DND-41 (cell line): ENCODE data around the gene CEBPG.

Source experiments
- ATAC-seq: fragments of 200-7000 bp; cut with Tn5 transposase; 3 replicates; pipeline ENCODE4 v1.9.1; 2021; ENCODE audit warnings: low read depth; ENCODE audit not compliant: insufficient read depth
- DNase-seq: peaks from one replicate; pipeline ENCODE4 v3.0.0-alpha.2; 2020
- H2AFZ ChIP-seq: 2 replicates; pipeline ENCODE4 v1.6.0; 2012; ENCODE audit warnings: low read depth, low read length
- H3K27ac ChIP-seq: 2 replicates; pipeline ENCODE4 v1.5.1; 2012; ENCODE audit warnings: low read length, inconsistent platforms
- H3K27me3 ChIP-seq: fragments of 200-600 bp; sonication (generic); 2 replicates; pipeline ENCODE4 v1.6.0; 2012; ENCODE audit warnings: low read length, mild to moderate bottlenecking, inconsistent platforms; ENCODE audit not compliant: insufficient read depth, poor library complexity
- H3K36me3 ChIP-seq: 2 replicates; pipeline ENCODE4 v1.5.1; 2012; ENCODE audit warnings: low read length, inconsistent platforms; ENCODE audit not compliant: insufficient read depth
- H3K4me1 ChIP-seq: 2 replicates; pipeline ENCODE4 v1.5.1; 2012; ENCODE audit warnings: mild to moderate bottlenecking, low read length; ENCODE audit not compliant: insufficient read depth
- H3K4me2 ChIP-seq: 2 replicates; pipeline ENCODE4 v1.6.0; 2012; ENCODE audit warnings: mild to moderate bottlenecking, moderate library complexity, low read length, inconsistent platforms; ENCODE audit not compliant: insufficient read depth
- H3K4me3 ChIP-seq, 2 experiments: fragments of 200-600 bp in 1 of 2; shearing (Covaris generic) in 1 of 2; 2 replicates each; pipeline ENCODE4 v1.5.1; 2012 to 2016; ENCODE audit warnings: inconsistent platforms in 2 of 2, low read length in 2 of 2, mild to moderate bottlenecking in 2 of 2, low read depth in 1 of 2, moderate library complexity in 1 of 2
- H3K79me2 ChIP-seq: 2 replicates; pipeline ENCODE4 v1.6.0; 2012; ENCODE audit warnings: low read length, inconsistent platforms; ENCODE audit not compliant: insufficient read depth
- H3K9ac ChIP-seq: 2 replicates; pipeline ENCODE4 v1.6.0; 2012; ENCODE audit warnings: low read depth, mild to moderate bottlenecking, inconsistent platforms, low read length, moderate library complexity
- H3K9me3 ChIP-seq: 2 replicates; pipeline ENCODE4 v1.5.1; 2012; ENCODE audit warnings: low read length, moderate library complexity, mild to moderate bottlenecking, inconsistent platforms; ENCODE audit not compliant: insufficient read depth, severe bottlenecking
- H4K20me1 ChIP-seq: 2 replicates; pipeline ENCODE4 v1.6.0; 2012; ENCODE audit warnings: low read length; ENCODE audit not compliant: insufficient read depth
- CTCF ChIP-seq: IDR thresholded peaks from 2 replicates; pipeline ENCODE4 v1.5.1; 2012; ENCODE audit warnings: borderline replicate concordance, low read length, moderate library complexity, mild to moderate bottlenecking; ENCODE audit not compliant: poor library complexity, severe bottlenecking; ENCODE audit errors: extremely low read depth
- EZH2 ChIP-seq: IDR thresholded peaks from 3 replicates; pipeline ENCODE4 v1.6.1; 2012; ENCODE audit warnings: borderline replicate concordance, low read depth, mild to moderate bottlenecking, moderate library complexity, low read length, inconsistent platforms; ENCODE audit not compliant: severe bottlenecking

CEBPG gene

GRCh38 chr19:33429891-33430673, 56.6 kb downstream of the CEBPG start:
- Histone ChIP-seq H3K9ac (no peak overlapping the region), H3K27me3 (no peaks in the 10 kb centered on the region), H3K4me1 (no peaks in the 10 kb centered on the region), H3K9me3 (no peaks in the 10 kb centered on the region), H4K20me1 (peaks cover 18% of the 10 kb centered on the region; the same call in 1 of the 2 replicates), H3K36me3 (no peaks in the 10 kb centered on the region), H3K4me3 (no peak overlapping the region), H3K4me2 (no peak overlapping the region), H3K27ac (no peak overlapping the region), H2AFZ (no peak overlapping the region), H3K79me2 (no peaks in the 10 kb centered on the region)
- peak; percentile 14 for DNase-seq
- ATAC-seq: peak; percentile 31; the same call in 2 of the 3 replicates
- TF ChIP-seq EZH2 (no peak), CTCF (no peak)

GRCh38 chr19:33430674-33431277, 57.3 kb downstream of the CEBPG start:
- Histone ChIP-seq H3K4me3 (no peak overlapping the region), H3K79me2 (no peaks in the 10 kb centered on the region), H3K9me3 (no peaks in the 10 kb centered on the region), H3K27me3 (no peaks in the 10 kb centered on the region), H3K36me3 (no peaks in the 10 kb centered on the region), H3K4me1 (no peaks in the 10 kb centered on the region), H3K27ac (no peak overlapping the region), H4K20me1 (peaks cover 18% of the 10 kb centered on the region; the same call in 1 of the 2 replicates), H3K9ac (no peak overlapping the region), H3K4me2 (no peak overlapping the region), H2AFZ (no peak overlapping the region)
- DNase-seq (peak; percentile 70), ATAC-seq (peak; percentile 97)
- TF ChIP-seq CTCF (peak; percentile 89), EZH2 (no peak)

- peaks cover 15% of the 10 kb centered on the region; the same call in 1 of the 2 replicates for H4K20me1 ChIP-seq
- H3K27ac ChIP-seq: no peak overlapping the region
- H3K9ac ChIP-seq: no peak overlapping the region
- H3K27me3 ChIP-seq: no peaks in the 10 kb centered on the region
- H3K79me2 ChIP-seq: no peaks in the 10 kb centered on the region
- no peaks in the 10 kb centered on the region for H3K4me1 ChIP-seq
- TF ChIP-seq EZH2 (no peak), CTCF (no peak)
- ATAC-seq (no peak), DNase-seq (no peak)
- H3K4me2 ChIP-seq: no peak overlapping the region
- no peak overlapping the region for H3K4me3 ChIP-seq
- H2AFZ ChIP-seq: no peak overlapping the region
- H3K36me3 ChIP-seq: no peaks in the 10 kb centered on the region
- H3K9me3 ChIP-seq: no peaks in the 10 kb centered on the region
Observed at GRCh38 chr19:33432015-33432414, 58.5 kb downstream of the CEBPG start.
